Stomach (tissue), 4 donors: ENCODE results near the gene LPAR3.

Source experiments
- EP300 ChIP-seq: sonication (generic); formaldehyde crosslinking; IDR thresholded peaks from one replicate; pipeline ENCODE4 v1.6.1; 2017; ENCODE audit warnings: antibody characterized with exemption
- POLR2A ChIP-seq, 4 donors: fragments of 450-650 bp; IDR thresholded peaks; one replicate each; pipeline ENCODE4 v1.6.1; 2016; ENCODE audit warnings: antibody characterized with exemption in 4 of 4, control low read depth in 2 of 4, mild to moderate bottlenecking in 1 of 4, moderate library complexity in 1 of 4
- POLR2AphosphoS5 ChIP-seq, 3 donors: sonication (generic); formaldehyde crosslinking; IDR thresholded peaks; one replicate each; pipeline ENCODE4 v1.6.1; 2016; ENCODE audit warnings: antibody characterized with exemption in 3 of 3
- TF ChIP-seq, protein P1 (sequence below), 7 experiments: fragments of 450-650 bp in 4 of 7; fragments of 200-600 bp in 3 of 7; sonication (generic) in 3 of 7; IDR thresholded peaks; one replicate each; pipeline ENCODE4 v1.5.1; 2016 to 2019; ENCODE audit warnings: antibody characterized with exemption in 7 of 7, control low read depth in 2 of 7, mild to moderate bottlenecking in 1 of 7

DNA sequence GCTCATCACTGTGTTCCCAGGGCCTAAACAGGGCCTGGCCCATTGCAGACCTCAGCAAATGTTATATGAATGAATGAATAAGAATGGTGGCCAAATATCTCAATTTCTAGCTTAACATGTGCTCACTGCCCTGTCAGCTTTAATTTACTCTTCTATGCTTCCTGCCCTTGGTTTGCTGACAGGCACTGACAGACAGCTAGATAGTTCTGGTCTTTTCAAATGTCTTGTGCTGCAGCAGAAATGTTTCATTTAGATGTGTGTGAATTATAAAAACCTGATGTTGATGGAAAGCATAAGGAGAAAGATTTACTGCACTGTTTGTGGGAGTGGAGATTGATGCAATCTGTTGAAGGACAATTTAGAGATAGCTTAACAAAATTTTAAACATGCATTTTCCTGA, 48.9 kb downstream of the LPAR3 start:
- TF ChIP-seq POLR2A (IDR thresholded peaks at IDR 0.05), result no peak
- TF ChIP-seq, protein P1, sequence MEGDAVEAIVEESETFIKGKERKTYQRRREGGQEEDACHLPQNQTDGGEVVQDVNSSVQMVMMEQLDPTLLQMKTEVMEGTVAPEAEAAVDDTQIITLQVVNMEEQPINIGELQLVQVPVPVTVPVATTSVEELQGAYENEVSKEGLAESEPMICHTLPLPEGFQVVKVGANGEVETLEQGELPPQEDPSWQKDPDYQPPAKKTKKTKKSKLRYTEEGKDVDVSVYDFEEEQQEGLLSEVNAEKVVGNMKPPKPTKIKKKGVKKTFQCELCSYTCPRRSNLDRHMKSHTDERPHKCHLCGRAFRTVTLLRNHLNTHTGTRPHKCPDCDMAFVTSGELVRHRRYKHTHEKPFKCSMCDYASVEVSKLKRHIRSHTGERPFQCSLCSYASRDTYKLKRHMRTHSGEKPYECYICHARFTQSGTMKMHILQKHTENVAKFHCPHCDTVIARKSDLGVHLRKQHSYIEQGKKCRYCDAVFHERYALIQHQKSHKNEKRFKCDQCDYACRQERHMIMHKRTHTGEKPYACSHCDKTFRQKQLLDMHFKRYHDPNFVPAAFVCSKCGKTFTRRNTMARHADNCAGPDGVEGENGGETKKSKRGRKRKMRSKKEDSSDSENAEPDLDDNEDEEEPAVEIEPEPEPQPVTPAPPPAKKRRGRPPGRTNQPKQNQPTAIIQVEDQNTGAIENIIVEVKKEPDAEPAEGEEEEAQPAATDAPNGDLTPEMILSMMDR (IDR thresholded peaks at IDR 0.05), result no peak
- TF ChIP-seq EP300, result no peak
- no peak for TF ChIP-seq POLR2AphosphoS5 (IDR thresholded peaks at IDR 0.05)
